ENCODE results near the gene SAMD4B.

SAMD4B gene

DNA sequence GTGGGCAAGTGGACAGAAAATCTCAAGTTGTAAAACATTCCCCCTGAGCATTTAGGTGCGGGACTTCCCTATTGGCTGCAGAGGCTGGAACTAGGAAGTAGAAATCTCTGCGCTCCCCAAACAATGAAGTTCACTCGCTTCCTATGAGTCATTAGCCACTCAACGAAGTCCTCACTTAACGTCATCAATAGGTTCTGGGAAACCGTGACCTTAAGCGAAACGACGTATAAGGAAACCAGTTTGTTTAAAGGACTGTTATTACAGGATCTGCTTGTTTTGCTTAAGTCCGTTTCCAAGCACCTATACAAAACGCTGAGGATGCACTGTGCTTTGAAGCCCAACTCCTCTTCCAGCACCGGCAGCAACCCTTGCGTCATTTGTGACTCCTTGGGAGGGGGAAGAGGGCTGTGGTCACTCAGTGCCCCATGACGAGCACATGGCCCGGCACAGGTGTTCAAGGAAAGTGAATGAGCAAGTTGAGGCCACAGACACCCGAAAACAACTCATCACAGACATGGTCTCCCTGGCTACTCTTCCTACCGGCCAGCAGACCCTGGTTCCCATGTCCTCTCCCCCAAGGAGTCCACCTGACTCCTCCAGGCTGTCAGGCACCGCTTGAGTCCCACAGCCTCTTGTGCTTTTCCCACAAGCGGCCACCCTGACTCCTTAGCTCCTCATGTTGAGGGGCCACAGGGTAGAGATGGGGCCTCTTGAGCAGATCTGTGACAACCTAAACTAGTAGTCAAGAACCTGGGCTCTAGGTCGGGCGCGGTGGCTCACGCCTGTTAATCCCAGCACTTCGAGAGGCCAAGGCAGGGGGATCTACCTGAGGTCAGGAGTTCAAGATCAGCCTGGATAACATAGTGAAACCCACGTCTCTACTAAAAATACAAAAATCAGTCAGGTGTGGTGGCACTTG, 88.7 kb downstream of the SAMD4B start:
- DNase-seq = no peak

DNA sequence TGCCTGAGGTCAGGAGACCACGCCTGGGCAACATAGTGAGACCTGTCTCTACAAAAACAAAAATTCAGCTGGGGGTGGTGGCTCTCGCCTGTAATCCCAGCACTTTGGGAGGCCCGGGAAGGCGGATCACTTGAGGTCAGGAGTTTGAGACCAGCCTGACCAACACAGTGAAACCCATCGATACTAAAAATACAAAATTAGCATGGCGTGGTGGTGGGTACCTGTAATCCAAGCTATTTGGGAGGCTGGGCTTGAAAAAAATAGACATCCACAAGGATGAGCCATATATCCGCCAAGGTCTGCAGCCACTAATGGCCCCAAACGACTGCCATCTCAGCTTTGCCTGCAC, 90.4 kb downstream of the SAMD4B start:
- no peak for DNase-seq

DNA sequence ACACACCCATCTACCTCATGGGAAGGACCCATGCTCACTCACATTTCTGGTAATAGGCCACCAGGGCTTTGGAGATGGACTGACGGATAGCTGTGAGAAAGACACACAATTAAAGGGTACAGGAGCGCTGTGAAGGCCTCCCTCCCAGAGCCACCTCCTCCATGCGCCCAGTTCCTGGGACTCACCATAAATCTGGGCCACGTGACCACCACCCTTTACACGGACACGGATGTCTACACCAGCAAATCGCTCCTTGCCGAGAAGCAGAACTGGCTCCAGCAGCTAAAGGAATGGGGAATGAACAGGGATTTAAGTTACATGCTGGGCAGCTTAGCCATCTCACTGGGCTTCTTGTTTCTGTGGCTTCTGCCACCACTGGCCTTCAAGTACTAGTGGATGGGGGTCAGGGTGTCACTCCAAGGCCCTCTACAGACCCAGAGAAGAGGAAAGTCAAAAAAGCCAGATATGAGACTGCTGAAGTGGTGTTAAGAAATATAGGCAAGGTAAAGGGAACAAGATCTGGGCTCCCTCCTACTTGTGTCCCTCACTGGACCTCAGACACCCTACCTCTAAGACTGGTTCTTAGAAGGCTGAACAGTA, 91.4 kb downstream of the SAMD4B start:
- DNase-seq = no peak

DNA sequence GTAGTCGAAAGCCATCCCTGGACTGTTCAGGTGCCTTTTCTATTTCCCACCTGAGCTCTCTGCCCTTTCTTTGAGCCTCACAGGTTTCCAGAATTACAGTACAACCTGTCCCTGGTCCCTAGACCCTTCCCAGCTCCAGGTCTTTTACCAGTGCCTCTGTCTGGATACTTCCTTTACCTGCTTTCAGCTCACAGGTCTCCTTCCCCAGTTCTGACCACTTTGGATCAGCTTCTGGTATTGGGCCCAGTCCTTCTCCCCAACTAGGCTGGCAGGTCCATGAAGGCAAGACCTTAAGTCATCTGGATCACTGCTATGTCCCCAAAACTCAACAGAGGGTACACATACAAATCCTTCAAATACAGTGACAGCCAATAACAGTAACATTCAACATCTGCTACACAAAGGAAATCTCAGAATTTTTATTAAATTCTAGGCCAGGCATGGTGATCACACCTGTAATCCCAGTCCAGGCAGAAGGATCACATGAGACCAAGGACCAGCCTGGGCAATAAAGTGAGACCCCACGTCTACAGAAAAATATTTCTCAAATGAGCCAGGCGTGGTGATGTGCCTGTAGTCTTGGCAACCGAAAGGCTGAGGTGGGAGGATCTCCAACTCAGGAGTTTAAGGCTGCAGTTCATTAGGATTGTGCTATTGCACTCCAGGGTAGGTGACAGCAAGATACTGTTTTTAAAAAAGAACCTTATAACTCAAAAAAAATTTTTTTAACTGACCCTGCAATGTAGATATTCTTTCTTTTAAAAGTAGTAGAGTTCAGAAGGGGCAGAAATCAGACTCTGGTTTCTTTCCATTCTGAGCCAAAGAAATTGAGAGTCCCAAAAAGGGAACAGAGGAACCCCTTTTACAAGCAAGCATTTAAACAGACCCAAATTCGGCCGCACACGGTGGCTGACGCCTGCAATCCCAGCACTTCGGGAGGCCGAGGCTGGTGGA, 92.2 kb downstream of the SAMD4B start:
- DNase-seq = no peak

Measured in NCI-H2171 treated with DMSO at 0.1 percent for 48 hours (cell line).